Medulla oblongata (tissue), 1 donor: ENCODE data around the gene PLCB3.

ENCODE experiments used
- DNase-seq: peaks from one replicate; pipeline ENCODE4 v3.0.0-alpha.2; 2015; ENCODE audit errors: extremely low spot score

Gene PLCB3

GRCh38 chr11:64251016-64251752 is at the start of gene PLCB3:
TSS of gene PLCB3 (plus strand) at chr11:64251530. CDS start at chr11:64251650, 120 bp downstream.
- peak; percentile 71 for DNase-seq

GRCh38 chr11:64201543-64201942 is 49.8 kb upstream of the PLCB3 start:
- no peak for DNase-seq

- no peak for DNase-seq
These were observed 48.3 kb upstream of the PLCB3 start for GRCh38 chr11:64202992-64203391.

- no peak for DNase-seq
These were observed 47.8 kb upstream of the PLCB3 start for GRCh38 chr11:64203421-64204079.

GRCh38 chr11:64204080-64204440 is 47.3 kb upstream of the PLCB3 start:
- no peak for DNase-seq

- peak; percentile 97 for DNase-seq
These were observed 46.8 kb upstream of the PLCB3 start for GRCh38 chr11:64204464-64204989.

- peak; percentile 53 for DNase-seq
These were observed 44.7 kb upstream of the PLCB3 start, which contains the start of gene FERMT3 for GRCh38 chr11:64206457-64207255. TSS of gene FERMT3 (plus strand) at chr11:64206721. CDS start at chr11:64207365, 644 bp downstream.

GRCh38 chr11:64207256-64208085 is 43.9 kb upstream of the PLCB3 start:
- DNase-seq, result no peak

- no peak for DNase-seq
These were observed 43.1 kb upstream of the PLCB3 start for GRCh38 chr11:64208086-64208795.

- DNase-seq, result peak; percentile 43
These were observed 42.4 kb upstream of the PLCB3 start for GRCh38 chr11:64208796-64209562.

GRCh38 chr11:64209563-64209843 is 41.8 kb upstream of the PLCB3 start:
- DNase-seq, result no peak

- no peak for DNase-seq
These were observed 40.9 kb upstream of the PLCB3 start for GRCh38 chr11:64210301-64211020.

- no peak for DNase-seq
These were observed 40.0 kb upstream of the PLCB3 start for GRCh38 chr11:64211181-64211872.

GRCh38 chr11:64216879-64217278 is 34.5 kb upstream of the PLCB3 start:
- no peak for DNase-seq

- DNase-seq, result no peak
These were observed 32.5 kb upstream of the PLCB3 start for GRCh38 chr11:64218628-64219353.

- no peak for DNase-seq
These were observed 32.0 kb upstream of the PLCB3 start for GRCh38 chr11:64219354-64219684.

- DNase-seq, result no peak
These were observed 31.6 kb upstream of the PLCB3 start for GRCh38 chr11:64219755-64220154.

GRCh38 chr11:64220271-64220670 is 31.1 kb upstream of the PLCB3 start:
- no peak for DNase-seq
